ENCODE data around the gene MAGEA11. TPM values are rescaled to one million over a fixed set of nuclear protein-coding genes. Genes with fewer than 3 reads are reported as not detected.

Gene MAGEA11
- total and polyA plus RNA-seq, 2 of the 13 experiments (the other 11 are each of a cell fraction or from before 2014, with no cell fraction given): not detected

DNA sequence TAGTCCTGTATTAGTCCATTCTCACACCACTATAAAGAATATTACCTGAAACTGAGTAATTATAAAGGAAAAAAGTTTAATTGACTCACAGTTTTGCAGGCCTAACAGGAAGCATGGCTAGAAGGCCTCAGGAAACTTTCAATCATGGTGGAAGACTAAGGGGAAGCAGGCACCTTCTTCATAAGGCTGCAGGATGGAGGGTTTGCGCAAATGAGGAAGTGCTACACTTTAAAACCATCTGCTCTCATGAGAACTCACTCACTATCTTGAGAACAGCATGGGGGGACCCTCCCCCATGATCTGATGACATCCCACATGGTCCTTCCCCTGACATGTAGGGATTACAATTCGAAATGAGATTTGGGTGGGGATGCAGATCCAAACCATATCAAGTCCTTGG, 12.1 kb upstream of the MAGEA11 start:
- in situ Hi-C loops (cut with HindIII; ENCODE audit: extremely low pct_ligation_motif_present, low pct_unique_long_range_greater_than_20kb): no loop called here
- intact Hi-C loops (cut with micrococcal nuclease; ENCODE audit: unreplicated experiment): no loop called here
- no peak for DNase-seq (ENCODE audit: low spot score)

More for the DNA sequence above, 12.1 kb upstream of the MAGEA11 start:
- no peaks in the 10 kb centered on the region for H3K9me3 ChIP-seq (ENCODE audit: low read length)
- H3K9ac ChIP-seq (ENCODE audit: insufficient read depth, low read depth, low read length): no peak overlapping the region
- H3K36me3 ChIP-seq (replicated peaks in 1 of 2; ENCODE audit: control insufficient read depth in 1 of 2, insufficient read depth in 2 of 2, low read length in 2 of 2): no peaks in the 10 kb centered on the region
- H3K4me3 ChIP-seq (replicated peaks in 1 of 3; ENCODE audit: insufficient read depth in 1 of 3, low read depth in 2 of 3, low read length in 3 of 3): no peak overlapping the region
- WGBS (ENCODE audit: low lambda C conversion rate): 0% methylated on average over 2 of the region's 2 CpGs
- no peak for ATAC-seq
- FAIRE-seq: no peak
- H3K4me2 ChIP-seq (ENCODE audit: low read depth, low read length): no peak overlapping the region
- ChIA-PET CTCF (ENCODE audit: low intra/inter-chr PET ratio, low total read pairs) (no interaction called here), POLR2A (no interaction called here)
- H4K20me1 ChIP-seq (ENCODE audit: insufficient read depth, low read length): no peaks in the 10 kb centered on the region
- no peak overlapping the region for H3K27ac ChIP-seq (ENCODE audit: extremely low read length, insufficient read depth, low read length)
- H3K4me1 ChIP-seq (ENCODE audit: insufficient read depth, low read length): no peaks in the 10 kb centered on the region
- no peak overlapping the region for H2AFZ ChIP-seq (ENCODE audit: low read length)
- no peaks in the 10 kb centered on the region for H3K79me2 ChIP-seq (ENCODE audit: insufficient read depth, low read length)
- TF ChIP-seq ZNF816 (CRISPR knock-in tag; IDR thresholded peaks at IDR 0.05; ENCODE audit: borderline replicate concordance) (no peak), ZFP36L2 (CRISPR knock-in tag; IDR thresholded peaks at IDR 0.05) (no peak), POLR2G (IDR thresholded peaks at IDR 0.05; ENCODE audit: low read depth, low read length) (no peak), CEBPZ (IDR thresholded peaks at IDR 0.05; ENCODE audit: low read length) (no peak), ZNF264 (CRISPR knock-in tag; IDR thresholded peaks at IDR 0.05) (no peak), ZNF841 (CRISPR knock-in tag; IDR thresholded peaks at IDR 0.05; ENCODE audit: borderline replicate concordance) (no peak), SAP130 (CRISPR knock-in tag; IDR thresholded peaks at IDR 0.05; ENCODE audit: low read depth) (no peak), GFI1 (CRISPR knock-in tag; IDR thresholded peaks at IDR 0.05; ENCODE audit: borderline replicate concordance) (no peak)
- BruUV-seq (replicated peaks): no TSS peak
- H3K27me3 ChIP-seq (ENCODE audit: control insufficient read depth in 1 of 2, insufficient read depth in 2 of 2, low read length in 2 of 2): no peaks in the 10 kb centered on the region; a peak in 2 of 5 replicates

Measured in HepG2 (cell line).